ENCODE results near the gene NR1D1.

The NR1D1 gene

GRCh38 chr17:40110026-40110845, 9.8 kb upstream of the NR1D1 start:
- Histone ChIP-seq H3K4me3 (replicated peaks; ENCODE audit: insufficient read depth, low read length) (no peak overlapping the region), H3K27ac (replicated peaks) (no peak overlapping the region), H3K27me3 (ENCODE audit: insufficient read depth, poor library complexity, severe bottlenecking) (no peaks in the 10 kb centered on the region)
- TF ChIP-seq SPI1 (IDR thresholded peaks at IDR 0.05; ENCODE audit: borderline replicate concordance, low read depth) (no peak), GABPA (IDR thresholded peaks at IDR 0.05; ENCODE audit: low read depth) (no peak), POLR2AphosphoS5 (IDR thresholded peaks at IDR 0.05; ENCODE audit: low read depth) (no peak), REST (IDR thresholded peaks at IDR 0.05; ENCODE audit: insufficient replicate concordance, low read depth) (no peak), CTCF (IDR thresholded peaks at IDR 0.05; ENCODE audit: insufficient read depth, low read length) (no peak)
- DNase-seq (ENCODE audit: low read depth in 1 of 2, low spot score in 1 of 2) = no peak

- Histone ChIP-seq H3K27me3 (ENCODE audit: insufficient read depth, poor library complexity, severe bottlenecking) (no peaks in the 10 kb centered on the region), H3K4me3 (replicated peaks; ENCODE audit: insufficient read depth, low read length) (no peak overlapping the region), H3K27ac (replicated peaks) (peak overlapping the region; percentile 90)
- TF ChIP-seq POLR2AphosphoS5 (IDR thresholded peaks at IDR 0.05; ENCODE audit: low read depth) = no peak
- TF ChIP-seq GABPA (IDR thresholded peaks at IDR 0.05; ENCODE audit: low read depth) = no peak
- no peak for TF ChIP-seq REST (IDR thresholded peaks at IDR 0.05; ENCODE audit: insufficient replicate concordance, low read depth)
- no peak for TF ChIP-seq SPI1 (IDR thresholded peaks at IDR 0.05; ENCODE audit: borderline replicate concordance, low read depth)
- no peak for TF ChIP-seq CTCF (IDR thresholded peaks at IDR 0.05; ENCODE audit: insufficient read depth, low read length)
- DNase-seq (ENCODE audit: low read depth in 1 of 2, low spot score in 1 of 2) = no peak
Measured at GRCh38 chr17:40108970-40109824, 8.8 kb upstream of the NR1D1 start.

GRCh38 chr17:40107522-40108174, 7.3 kb upstream of the NR1D1 start:
- Histone ChIP-seq H3K27ac (replicated peaks) (peak overlapping the region; percentile 90), H3K4me3 (replicated peaks; ENCODE audit: insufficient read depth, low read length) (no peak overlapping the region), H3K27me3 (ENCODE audit: insufficient read depth, poor library complexity, severe bottlenecking) (no peaks in the 10 kb centered on the region)
- TF ChIP-seq POLR2AphosphoS5 (IDR thresholded peaks at IDR 0.05; ENCODE audit: low read depth) (peak; percentile 37; the same call in 1 of the 2 replicates), GABPA (IDR thresholded peaks at IDR 0.05; ENCODE audit: low read depth) (0 out of 2 replicates have a peak, but pooled peaks have one; percentile 10), CTCF (IDR thresholded peaks at IDR 0.05; ENCODE audit: insufficient read depth, low read length) (no peak), REST (IDR thresholded peaks at IDR 0.05; ENCODE audit: insufficient replicate concordance, low read depth) (no peak), SPI1 (IDR thresholded peaks at IDR 0.05; ENCODE audit: borderline replicate concordance, low read depth) (no peak)
- DNase-seq (ENCODE audit: low read depth in 1 of 2, low spot score in 1 of 2) = peak in 1 of 2 experiments; percentile 90

All from HL-60 (cell line).